Measurements from ENCODE around the gene ARL11.

DNA sequence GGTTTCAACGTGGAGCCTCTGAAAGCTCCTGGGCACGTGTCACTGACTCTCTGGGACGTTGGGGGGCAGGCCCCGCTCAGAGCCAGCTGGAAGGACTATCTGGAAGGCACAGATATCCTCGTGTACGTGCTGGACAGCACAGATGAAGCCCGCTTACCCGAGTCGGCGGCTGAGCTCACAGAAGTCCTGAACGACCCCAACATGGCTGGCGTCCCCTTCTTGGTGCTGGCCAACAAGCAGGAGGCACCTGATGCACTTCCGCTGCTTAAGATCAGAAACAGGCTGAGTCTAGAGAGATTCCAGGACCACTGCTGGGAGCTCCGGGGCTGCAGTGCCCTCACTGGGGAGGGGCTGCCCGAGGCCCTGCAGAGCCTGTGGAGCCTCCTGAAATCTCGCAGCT lies 2.3 kb downstream of the ARL11 start:
- TF ChIP-seq, protein P1, sequence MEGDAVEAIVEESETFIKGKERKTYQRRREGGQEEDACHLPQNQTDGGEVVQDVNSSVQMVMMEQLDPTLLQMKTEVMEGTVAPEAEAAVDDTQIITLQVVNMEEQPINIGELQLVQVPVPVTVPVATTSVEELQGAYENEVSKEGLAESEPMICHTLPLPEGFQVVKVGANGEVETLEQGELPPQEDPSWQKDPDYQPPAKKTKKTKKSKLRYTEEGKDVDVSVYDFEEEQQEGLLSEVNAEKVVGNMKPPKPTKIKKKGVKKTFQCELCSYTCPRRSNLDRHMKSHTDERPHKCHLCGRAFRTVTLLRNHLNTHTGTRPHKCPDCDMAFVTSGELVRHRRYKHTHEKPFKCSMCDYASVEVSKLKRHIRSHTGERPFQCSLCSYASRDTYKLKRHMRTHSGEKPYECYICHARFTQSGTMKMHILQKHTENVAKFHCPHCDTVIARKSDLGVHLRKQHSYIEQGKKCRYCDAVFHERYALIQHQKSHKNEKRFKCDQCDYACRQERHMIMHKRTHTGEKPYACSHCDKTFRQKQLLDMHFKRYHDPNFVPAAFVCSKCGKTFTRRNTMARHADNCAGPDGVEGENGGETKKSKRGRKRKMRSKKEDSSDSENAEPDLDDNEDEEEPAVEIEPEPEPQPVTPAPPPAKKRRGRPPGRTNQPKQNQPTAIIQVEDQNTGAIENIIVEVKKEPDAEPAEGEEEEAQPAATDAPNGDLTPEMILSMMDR (IDR thresholded peaks at IDR 0.05; ENCODE audit: low read length): no peak
- TF ChIP-seq EZH2 (optimal IDR thresholded peaks at IDR 0.05; ENCODE audit: low read depth, low read length): no peak
- no peak for TF ChIP-seq EZH2phosphoT487 (IDR thresholded peaks at IDR 0.05; ENCODE audit: low read length)

Data from MM.1S (cell line).